Globus pallidus (tissue), 1 donor: ENCODE results near the gene BANP.
A peak's percentile ranks its signal among the peaks of the same experiment; 100 is the strongest.
"Not testable (repeated sequence)": the region's sequence is repeated elsewhere in the genome, so short reads cannot be mapped to it uniquely, and the experiment has no call there.

Experiments
- DNase-seq: peaks from one replicate; pipeline ENCODE4 v3.0.0-alpha.2; 2015; ENCODE audit warnings: low spot score

The BANP gene

GRCh38 chr16:87927195-87927562, 24.1 kb upstream of the BANP start:
- DNase-seq, result no peak

DNA sequence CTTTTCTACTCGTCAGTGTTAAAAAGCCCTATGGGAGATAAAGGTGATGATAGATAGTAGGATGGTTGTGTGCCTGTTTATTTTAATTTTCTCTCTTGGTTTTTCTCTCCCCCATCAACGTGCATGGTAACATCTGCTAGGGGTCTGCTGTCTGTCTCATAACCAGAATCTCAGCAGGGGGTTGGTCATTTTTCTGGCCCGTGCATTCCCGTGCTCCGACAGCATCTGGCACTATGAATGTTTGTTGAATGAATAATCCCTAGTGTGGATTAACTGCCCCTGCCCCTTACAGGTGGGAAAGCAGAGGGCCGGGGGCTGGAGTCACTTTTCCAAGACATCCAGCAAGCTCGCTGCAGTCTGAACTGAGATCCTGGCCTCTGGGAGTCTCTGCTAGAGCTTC, 21.2 kb upstream of the BANP start:
- no peak for DNase-seq

- no peak for DNase-seq
Measured at GRCh38 chr16:87930456-87930855, 20.8 kb upstream of the BANP start.

GRCh38 chr16:87931504-87931903, 19.7 kb upstream of the BANP start:
- DNase-seq, result no peak

GRCh38 chr16:87932475-87933139, 18.6 kb upstream of the BANP start:
- DNase-seq, result not testable (repeated sequence)

- DNase-seq, result no peak
Measured at GRCh38 chr16:87933140-87933495, 18.1 kb upstream of the BANP start.

GRCh38 chr16:87934752-87935425, 16.3 kb upstream of the BANP start:
- not testable (repeated sequence) for DNase-seq

- DNase-seq, result not testable (repeated sequence)
Measured at GRCh38 chr16:87936016-87936374, 15.2 kb upstream of the BANP start.

- no peak for DNase-seq
Measured at GRCh38 chr16:87936375-87937230, 14.6 kb upstream of the BANP start, which contains the start of gene CA5A. Gene CA5A (minus strand): TSS chr16:87936529. CDS start chr16:87936450, 79 bp downstream.

GRCh38 chr16:87937231-87937542, 14.0 kb upstream of the BANP start:
- not testable (repeated sequence) for DNase-seq

GRCh38 chr16:87938412-87938949, 12.8 kb upstream of the BANP start:
- no peak for DNase-seq

GRCh38 chr16:87939562-87940423, 11.4 kb upstream of the BANP start:
- DNase-seq, result no peak

DNA sequence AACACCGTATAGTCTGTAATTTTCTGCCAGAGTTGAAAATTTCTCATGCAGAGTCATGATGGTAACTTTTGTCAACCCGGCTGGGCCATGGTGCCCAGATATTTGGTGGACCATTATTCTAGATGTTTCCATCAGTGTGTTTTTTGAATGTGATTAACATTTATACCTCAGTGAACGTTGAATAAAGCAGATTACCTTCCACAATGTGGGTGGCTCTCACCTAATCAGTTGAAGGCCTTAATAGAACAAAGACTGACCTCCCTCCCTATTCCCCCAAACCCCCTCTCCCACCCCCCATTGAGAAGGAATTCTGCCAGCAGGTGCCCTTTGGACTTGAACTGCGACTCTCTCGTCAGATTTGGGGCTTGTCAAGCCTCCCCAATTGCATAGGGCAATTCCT, 8.6 kb upstream of the BANP start:
- no peak for DNase-seq

GRCh38 chr16:87945351-87946042, 5.7 kb upstream of the BANP start:
- DNase-seq, result peak; percentile 81

- no peak for DNase-seq
Measured at GRCh38 chr16:87946596-87947347, 4.5 kb upstream of the BANP start.

DNA sequence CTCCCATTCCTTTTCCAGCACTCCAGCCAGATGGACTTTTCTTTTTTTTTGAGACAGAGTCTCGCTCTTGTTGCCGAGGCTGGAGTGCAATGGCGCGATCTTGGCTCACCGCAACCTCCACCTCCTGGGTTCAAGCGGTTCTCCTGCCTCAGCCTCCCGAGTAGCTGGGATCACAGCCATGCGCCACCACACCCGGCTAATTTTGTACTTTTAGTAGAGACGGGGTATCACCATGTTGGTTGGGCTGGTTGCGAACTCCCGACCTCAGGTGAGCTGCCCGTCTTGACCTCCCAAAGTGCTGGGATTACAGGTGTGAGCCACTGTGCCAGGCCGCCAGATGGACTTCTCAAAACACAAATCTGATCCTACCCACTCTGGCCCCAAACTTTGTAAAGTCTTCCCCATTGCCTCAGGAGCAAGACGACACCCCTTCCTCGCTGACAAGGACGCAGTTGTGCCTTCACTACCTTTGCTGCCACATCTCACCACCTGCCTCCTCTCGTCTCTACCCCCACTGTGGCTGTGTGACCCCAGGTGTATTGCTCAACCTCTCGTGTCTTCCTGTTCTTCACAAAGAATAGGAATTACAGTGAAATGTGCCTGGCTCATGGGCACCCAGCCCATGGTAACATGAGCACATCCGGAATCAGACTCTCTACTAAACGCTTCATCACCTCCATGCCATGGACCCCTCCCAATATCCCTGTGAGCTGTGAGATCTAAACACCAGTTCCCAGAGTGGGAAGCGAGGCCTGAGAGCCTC, 3.7 kb upstream of the BANP start:
- no peak for DNase-seq

DNA sequence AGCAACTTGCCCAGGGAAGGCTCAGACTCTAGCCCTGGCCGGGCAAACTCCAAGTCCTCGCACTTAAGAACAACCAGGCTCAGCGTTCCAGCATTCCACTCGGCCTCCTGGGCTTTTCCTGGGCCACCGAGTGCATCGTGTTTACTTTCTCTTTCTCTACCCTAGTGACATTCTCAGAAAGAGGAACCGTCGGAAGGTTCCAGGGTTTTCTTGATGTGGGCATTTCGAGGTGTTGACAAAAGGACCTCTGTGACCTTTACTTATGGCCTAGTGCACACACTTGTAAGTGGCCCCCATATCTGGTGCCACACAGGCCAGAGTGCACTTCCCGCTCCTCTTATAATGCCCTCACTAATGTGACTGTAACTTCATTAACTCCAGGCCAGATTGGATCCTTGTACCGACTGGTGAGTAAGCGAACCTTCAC, 3.1 kb upstream of the BANP start:
- DNase-seq, result peak; percentile 41

DNA sequence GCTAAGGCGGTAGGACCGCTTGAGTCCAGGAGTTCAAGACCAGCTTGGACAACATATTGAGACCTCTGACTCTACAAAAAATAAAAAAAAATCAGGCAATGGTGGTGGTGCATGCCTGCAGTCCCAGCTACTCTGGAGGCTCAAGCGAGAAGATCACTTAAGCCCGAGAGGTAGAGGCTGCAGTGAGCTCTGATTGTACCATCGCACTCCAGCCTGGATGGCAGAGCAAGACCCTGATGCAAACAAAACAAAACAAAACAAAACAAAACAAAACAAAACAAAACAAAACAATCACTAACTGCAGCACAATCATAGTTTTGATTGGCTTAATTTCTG, 2.5 kb upstream of the BANP start:
- DNase-seq, result no peak

DNA sequence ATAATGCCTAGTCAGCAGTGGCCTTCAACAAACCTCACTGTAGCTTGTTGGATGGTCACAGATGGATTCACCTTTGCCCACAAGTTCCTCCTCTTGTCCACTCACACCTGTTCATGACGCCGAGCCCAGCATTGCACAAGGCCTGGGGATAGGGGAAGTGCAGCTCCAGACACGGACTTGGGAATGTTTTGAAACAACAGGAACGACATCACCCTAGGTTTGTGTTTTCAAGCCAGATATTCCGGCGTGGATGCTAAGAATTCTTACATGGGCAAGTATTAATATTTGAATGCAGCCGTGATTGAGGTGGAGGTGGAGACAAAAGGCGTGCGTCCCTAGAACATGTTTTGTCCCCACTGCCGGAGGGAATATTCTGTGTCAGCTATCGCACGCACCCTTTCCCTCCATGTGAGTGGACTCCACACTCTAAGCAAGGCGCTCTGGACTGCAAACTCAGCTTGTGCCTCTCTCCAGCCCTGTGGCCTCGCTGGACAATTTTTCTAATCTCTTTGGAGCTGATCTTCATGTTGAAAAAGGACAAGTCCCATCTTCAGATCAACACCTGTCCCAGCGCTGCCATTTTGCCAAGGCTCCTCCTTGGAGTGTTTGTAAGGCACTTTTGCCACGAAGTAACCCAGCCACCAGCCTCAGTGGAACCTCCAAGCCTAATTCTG, 2.0 kb upstream of the BANP start:
- no peak for DNase-seq
